Activated gamma-delta T cell treated with Interleukin-2 at 50 U/mL for 16 hours (primary cell): ENCODE measurements around the gene ZNF93.
A peak's percentile ranks its signal among the peaks of the same experiment; 100 is the strongest.
"Not testable (repeated sequence)": the region's sequence is repeated elsewhere in the genome, so short reads cannot be mapped to it uniquely, and the experiment has no call there.

ENCODE experiments used
- DNase-seq: peaks from one replicate; pipeline ENCODE4 v3.0.0-alpha.2; 2020

The ZNF93 gene

DNA sequence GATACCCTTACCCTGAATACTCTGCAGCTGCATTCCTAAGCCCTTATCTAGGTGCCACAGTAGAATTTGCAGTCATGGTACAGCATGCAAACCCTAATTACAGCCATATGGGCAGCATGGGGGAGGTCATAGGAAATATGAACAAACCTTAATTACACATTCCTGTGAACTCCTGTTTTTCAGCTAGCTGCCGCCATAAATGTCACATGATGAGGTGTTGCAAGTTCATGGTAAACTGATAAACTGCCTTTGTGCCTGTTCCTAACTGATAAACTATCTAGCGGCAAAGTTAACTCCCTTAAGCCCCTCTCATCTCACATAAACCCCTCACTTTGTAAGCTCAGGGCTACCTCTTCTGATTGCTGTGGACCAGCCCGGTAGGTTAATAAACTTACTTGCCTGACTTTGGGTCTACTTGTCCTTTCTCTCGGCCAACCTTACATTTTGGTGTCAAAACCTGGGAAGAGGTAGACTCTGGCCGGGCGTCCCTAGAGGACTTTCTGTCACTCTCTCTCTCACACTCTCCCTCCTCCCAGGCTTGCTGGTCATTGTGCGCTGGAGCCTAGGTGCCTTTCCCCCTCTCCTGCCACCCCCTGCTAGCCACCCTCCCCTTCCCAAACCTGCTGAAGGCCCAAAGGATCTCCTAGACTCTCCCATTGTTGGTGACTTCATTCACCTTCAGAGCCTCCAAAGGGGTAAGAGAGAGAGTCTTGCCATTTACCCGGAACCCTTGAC is 43.3 kb downstream of the ZNF93 start:
- no peak for DNase-seq

DNA sequence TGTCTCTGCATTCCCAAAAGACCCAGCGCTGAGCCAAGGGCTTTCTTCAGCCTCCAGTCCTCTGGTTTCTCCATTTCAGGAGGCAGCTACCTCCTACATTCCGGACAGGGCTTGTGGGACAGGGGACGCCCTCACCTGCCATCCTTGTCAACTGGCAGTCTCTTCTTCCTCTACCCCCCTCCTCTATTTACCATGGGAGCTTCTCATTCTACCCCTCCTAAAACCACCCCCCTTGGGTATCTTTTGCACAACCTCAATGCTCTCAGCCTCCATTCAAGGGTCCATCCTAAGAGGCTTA is 43.8 kb downstream of the ZNF93 start:
- DNase-seq = no peak

DNA sequence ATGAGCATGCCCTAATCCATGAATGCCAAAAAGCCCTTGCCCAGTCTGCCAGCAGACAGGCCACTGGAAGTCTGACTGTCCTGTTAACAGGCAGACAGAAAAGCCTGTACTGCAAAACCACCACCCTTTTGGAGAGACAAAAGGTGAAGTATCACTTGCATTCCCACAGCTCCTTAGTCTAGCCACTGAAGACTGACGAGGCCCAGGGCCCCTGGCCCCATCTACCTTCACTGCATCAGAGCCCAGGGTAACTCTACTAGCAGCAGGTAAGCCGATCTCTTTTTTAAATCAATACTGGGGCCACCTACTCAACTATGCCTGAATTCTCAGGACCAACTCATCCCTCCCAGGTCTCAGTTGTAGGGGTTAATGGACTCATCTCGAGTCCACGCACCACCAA is 45.5 kb downstream of the ZNF93 start:
- no peak for DNase-seq

DNA sequence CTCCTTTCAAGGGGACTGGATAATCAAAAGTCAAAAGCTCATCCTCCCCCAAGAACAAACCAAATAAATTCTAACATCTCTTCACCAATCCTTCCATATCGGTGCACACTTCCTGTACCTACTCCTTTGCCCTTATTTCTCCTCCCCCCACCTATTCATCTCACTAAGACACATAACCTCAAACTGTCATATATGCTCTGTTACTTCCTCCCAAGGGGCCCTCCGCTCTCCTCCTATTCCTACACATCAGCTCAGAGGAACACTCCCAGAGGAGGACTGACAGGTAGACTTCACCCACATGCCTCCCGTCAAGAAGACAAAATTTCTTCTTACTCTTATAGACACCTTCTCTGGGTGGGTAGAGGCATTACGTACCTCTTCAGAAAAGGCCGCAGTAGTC is 48.1 kb downstream of the ZNF93 start:
- no peak for DNase-seq

DNA sequence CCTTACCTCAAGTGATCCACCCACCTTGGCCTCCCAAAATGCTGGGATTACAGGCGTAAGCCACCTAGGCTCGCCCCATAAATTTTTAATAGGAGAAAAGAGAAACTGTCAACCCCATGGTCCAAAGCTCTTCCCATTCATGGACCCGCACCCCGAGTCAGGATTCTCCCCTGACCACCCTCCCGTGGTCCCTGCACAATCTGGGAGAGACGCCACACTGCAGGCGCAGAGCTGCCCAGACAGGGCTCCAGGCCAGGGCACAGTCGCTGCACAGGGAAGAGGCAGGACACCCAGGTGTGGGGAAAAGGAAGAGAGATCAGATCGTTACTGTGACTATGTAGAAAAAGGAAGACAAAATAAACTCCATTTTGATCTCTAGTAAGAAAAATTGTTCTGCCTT is 54.5 kb downstream of the ZNF93 start:
- no peak for DNase-seq

DNA sequence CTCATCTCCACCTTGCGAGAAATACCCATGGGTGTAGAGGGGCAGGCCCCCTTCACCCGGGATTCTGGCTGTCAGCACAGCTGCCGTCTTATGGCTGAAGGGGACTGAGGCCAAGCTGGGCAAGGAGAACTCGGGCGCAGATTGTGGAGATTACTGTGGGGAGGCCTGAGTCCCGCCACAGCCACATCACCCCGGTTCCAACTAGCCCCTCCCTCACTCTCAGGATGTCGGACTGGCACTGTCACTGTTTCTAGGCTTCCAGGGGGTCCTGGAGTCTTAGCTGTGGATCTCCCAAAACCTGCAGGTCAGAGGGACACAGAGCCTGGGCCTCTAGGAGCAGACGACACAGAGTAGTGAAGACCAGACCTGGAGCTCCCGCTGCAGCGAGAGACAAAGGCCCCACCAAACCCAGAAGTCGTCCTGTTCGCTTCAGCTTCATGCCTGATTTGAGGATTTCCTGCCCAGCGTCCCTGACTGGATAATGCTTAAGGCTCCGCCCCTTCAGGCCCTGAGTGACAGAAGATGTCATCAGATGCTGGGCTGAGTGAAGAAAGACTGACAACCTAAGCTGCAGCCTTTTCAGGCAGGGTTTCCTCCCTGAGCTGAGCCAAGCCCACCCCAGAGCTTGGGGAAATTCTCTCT is 55.8 kb downstream of the ZNF93 start:
- DNase-seq = no peak

DNA sequence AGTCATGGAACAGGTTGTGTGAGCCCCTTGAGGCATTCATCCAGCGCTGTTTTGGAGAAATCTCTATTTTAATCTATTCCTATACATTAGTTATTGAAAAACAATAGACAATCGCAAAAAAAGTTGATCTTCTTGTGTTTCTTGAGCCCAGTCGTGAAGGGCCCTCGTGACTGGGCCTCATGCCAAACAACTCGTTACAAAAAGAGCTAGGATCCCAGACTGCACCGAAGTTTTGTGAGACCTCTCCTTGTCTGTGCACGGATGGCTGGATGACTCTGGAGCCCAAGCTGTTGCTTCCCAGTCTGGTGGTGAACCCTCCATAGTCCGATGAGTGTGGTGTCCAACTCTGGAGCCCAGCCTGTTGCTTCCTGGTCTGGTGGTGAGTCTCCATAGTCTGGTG is 57.0 kb downstream of the ZNF93 start:
- DNase-seq = not testable (repeated sequence)

DNA sequence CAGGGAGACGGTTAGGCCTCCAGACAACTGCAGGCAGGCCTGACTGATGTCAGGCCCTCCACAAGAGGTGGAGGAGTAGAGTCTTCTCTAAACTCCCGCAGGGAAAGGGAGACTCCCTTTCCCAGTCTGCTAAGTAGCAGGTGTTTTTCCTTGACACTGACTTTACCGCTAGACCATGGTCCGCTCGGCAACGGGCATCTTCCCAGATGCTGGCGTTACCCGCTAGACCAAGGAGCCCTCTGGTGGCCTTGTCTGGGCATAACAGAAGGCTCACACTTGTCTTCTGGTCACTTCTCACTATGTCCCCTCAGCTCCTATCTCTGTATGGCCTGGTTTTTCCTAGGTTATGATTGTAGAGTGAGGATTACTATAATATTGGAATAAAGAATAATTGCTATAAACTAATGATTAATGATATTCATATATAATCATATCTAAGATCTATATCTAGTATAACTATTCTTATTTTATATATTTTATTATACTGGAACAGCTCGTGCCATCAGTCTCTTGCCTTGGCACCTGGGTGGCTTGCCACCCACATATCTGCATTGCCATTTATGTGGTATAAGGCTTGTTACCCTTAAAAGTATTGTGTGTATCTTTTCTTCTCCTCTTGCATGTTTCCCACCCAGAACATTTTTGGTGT is 58.5 kb downstream of the ZNF93 start:
- DNase-seq = peak; percentile 64

DNA sequence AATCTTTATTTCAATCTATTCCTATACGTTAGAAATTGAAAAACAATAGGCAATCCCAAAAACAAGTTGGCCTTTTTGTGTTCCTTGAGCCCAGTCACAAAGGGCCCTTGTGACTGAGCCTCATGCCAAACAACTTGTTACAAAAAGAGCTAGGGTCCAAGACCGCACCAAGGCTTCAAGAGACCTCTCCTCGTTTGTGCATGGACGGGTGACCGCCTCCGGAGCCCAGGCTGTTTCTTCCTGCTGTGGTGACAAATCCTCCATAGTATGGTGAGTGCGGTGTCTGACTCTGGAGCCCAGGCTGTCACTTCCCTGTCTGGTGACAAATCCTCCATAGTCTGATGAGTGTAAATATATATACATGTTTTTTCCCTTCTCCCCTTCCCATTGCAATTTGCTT is 63.7 kb downstream of the ZNF93 start:
- DNase-seq = no peak

DNA sequence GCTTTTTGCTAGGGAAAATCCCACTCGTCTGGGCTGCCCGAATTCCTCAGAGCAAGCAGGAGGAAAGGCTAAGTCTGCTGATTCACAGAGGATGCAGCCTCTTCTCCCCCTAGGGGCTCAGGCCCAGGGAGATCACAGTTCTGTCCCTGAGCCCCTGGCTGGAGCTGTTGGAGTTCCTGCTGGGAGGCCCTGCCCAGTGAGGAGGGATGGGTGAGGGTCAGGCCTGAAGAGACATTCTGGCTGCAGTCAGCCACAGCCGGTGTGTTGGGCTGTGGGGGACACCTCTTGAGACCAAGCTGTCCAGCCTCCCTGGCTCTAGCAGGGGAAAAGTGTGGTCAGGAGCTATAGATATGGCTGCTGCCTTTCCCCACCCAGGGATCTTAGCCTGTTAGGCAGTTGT is 65.4 kb downstream of the ZNF93 start:
- not testable (repeated sequence) for DNase-seq

DNA sequence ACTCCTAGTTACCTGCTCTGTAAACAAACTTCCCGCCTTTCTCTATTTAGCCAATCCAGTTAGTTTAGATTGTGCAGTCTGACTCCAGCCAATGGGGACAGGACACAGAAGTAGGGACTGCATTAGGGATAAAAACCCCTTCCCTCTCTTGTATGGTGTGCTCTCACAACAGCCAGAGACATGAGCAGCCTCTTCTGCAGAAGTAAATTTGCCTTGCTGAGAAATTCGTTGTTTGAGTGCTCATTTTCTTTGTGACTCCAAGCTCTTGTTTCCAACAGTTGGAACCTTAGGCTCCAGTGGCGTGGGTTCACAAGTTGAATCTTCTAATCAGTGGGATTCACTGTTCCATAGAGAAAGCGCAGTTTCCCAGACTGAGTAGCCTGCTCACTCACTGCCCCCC is 66.1 kb downstream of the ZNF93 start:
- no peak for DNase-seq
